Body of pancreas (tissue), 4 donors: Measurements from ENCODE around the gene CTSL.

ENCODE experiments used
- CTCF ChIP-seq, 7 experiments: fragments of 450-650 bp in 4 of 7; fragments of 200-600 bp in 3 of 7; sonication (generic) in 3 of 7; IDR thresholded peaks; one replicate each; pipeline ENCODE4 v1.5.1; 2016 to 2019; ENCODE audit warnings: antibody characterized with exemption in 7 of 7
- POLR2A ChIP-seq, 3 donors: fragments of 450-650 bp; IDR thresholded peaks; one replicate each; pipeline ENCODE4 v1.6.1; 2016; ENCODE audit warnings: antibody characterized with exemption in 3 of 3, mild to moderate bottlenecking in 2 of 3

GRCh38 chr9:87707805-87708506 lies 18.0 kb upstream of the CTSL start:
- TF ChIP-seq CTCF (IDR thresholded peaks at IDR 0.05) = no peak
- TF ChIP-seq POLR2A (IDR thresholded peaks at IDR 0.05) = no peak
